Measurements from ENCODE around the gene PSMF1.

DNA sequence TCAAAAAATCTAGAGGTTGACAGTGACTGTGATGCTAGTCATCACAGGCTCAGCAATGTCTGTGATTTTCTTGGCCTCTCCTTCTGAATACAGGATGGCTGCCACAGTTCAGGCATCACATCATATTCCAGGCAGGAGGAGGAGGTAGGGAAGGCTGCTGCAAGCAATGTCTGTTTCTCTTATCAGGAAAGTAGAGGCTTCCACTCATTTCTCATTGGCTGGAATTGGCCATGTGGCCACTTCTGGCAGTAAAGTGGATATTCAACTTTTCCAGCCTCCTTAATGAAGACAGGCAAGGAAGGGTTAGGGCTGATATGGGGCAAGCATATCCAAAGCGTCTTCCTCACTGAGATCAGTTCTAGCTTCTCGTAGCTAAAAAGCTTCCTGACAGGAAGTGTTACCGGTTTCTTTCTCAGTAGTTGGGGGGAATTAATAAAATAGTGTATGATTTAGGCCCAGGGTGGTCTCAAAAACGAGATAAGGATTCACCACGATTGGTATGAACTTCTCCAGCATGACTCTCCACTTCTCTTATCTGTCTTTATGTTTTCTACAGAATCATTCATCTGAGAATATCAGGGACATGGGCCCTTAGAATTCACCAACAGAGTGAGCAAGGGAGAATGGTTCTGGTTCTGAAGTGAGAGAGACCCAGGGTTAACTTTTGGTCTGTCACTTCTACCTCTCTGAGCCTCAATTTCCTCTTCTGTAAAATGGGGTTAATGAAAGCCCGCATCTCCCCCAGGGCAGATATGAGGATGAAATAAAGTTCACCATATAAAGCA, 32.7 kb upstream of the PSMF1 start:
- TF ChIP-seq, protein P1, sequence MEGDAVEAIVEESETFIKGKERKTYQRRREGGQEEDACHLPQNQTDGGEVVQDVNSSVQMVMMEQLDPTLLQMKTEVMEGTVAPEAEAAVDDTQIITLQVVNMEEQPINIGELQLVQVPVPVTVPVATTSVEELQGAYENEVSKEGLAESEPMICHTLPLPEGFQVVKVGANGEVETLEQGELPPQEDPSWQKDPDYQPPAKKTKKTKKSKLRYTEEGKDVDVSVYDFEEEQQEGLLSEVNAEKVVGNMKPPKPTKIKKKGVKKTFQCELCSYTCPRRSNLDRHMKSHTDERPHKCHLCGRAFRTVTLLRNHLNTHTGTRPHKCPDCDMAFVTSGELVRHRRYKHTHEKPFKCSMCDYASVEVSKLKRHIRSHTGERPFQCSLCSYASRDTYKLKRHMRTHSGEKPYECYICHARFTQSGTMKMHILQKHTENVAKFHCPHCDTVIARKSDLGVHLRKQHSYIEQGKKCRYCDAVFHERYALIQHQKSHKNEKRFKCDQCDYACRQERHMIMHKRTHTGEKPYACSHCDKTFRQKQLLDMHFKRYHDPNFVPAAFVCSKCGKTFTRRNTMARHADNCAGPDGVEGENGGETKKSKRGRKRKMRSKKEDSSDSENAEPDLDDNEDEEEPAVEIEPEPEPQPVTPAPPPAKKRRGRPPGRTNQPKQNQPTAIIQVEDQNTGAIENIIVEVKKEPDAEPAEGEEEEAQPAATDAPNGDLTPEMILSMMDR (IDR thresholded peaks at IDR 0.05; ENCODE audit: low read depth, low read length, missing input control), result no peak
- TF ChIP-seq EGR1 (IDR thresholded peaks at IDR 0.05; ENCODE audit: low read depth in 2 of 2), result no peak
- no peak for TF ChIP-seq RAD21 (IDR thresholded peaks at IDR 0.05)
- TF ChIP-seq, protein P2, sequence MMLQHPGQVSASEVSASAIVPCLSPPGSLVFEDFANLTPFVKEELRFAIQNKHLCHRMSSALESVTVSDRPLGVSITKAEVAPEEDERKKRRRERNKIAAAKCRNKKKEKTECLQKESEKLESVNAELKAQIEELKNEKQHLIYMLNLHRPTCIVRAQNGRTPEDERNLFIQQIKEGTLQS (IDR thresholded peaks at IDR 0.05), result no peak
- TF ChIP-seq YY1 (IDR thresholded peaks at IDR 0.05), result no peak
